GM23248 (cell line): ENCODE results near the gene LAMP1. TPM values are rescaled to one million over a fixed set of nuclear protein-coding genes. Genes with fewer than 3 reads are reported as not detected.
A peak's percentile ranks its signal among the peaks of the same experiment; 100 is the strongest.

Experiments used
- DNase-seq: peaks from one replicate; pipeline ENCODE4 v3.0.0-alpha.2; 2015
- H2AFZ ChIP-seq: fragments of 200-600 bp; sonication (generic); 2 replicates; pipeline ENCODE4 v1.6.1; 2016; ENCODE audit warnings: antibody characterized with exemption
- H3F3A ChIP-seq: fragments of 200-600 bp; sonication (generic); 2 replicates; pipeline ENCODE4 v1.6.1; 2016; ENCODE audit warnings: mild to moderate bottlenecking, antibody characterized with exemption, mixed run types; ENCODE audit not compliant: insufficient read depth
- H3K27ac ChIP-seq: fragments of 200-600 bp; sonication (generic); 2 replicates; pipeline ENCODE4 v1.5.1; 2016; ENCODE audit warnings: mild to moderate bottlenecking
- H3K27me3 ChIP-seq: fragments of 200-600 bp; sonication (generic); replicated peaks from 2 replicates; pipeline ENCODE4 v1.6.1; 2016; ENCODE audit warnings: mild to moderate bottlenecking; ENCODE audit not compliant: insufficient read depth
- H3K36me3 ChIP-seq: fragments of 200-600 bp; sonication (generic); 2 replicates; pipeline ENCODE4 v1.6.1; 2016; ENCODE audit warnings: low read depth, mild to moderate bottlenecking
- H3K4me1 ChIP-seq: fragments of 200-600 bp; sonication (generic); 2 replicates; pipeline ENCODE4 v1.6.1; 2016; ENCODE audit warnings: mild to moderate bottlenecking; ENCODE audit not compliant: insufficient read depth
- H3K4me2 ChIP-seq: fragments of 200-600 bp; sonication (generic); one replicate; pipeline ENCODE4 v1.6.1; 2016; ENCODE audit warnings: mild to moderate bottlenecking; ENCODE audit not compliant: unreplicated experiment
- H3K4me3 ChIP-seq: fragments of 200-600 bp; sonication (generic); 2 replicates; pipeline ENCODE4 v1.5.1; 2016; ENCODE audit warnings: mild to moderate bottlenecking
- H3K79me2 ChIP-seq: fragments of 200-600 bp; sonication (generic); 2 replicates; pipeline ENCODE4 v1.6.1; 2016; ENCODE audit warnings: mild to moderate bottlenecking; ENCODE audit not compliant: insufficient read depth
- H3K9ac ChIP-seq: fragments of 200-600 bp; sonication (generic); 2 replicates; pipeline ENCODE4 v1.6.1; 2016; ENCODE audit warnings: mild to moderate bottlenecking
- H3K9me2 ChIP-seq: fragments of 200-600 bp; sonication (generic); 2 replicates; pipeline ENCODE4 v1.6.1; 2016; ENCODE audit warnings: mixed run types, mild to moderate bottlenecking, moderate library complexity; ENCODE audit not compliant: insufficient read depth
- H3K9me3 ChIP-seq: fragments of 200-600 bp; sonication (generic); one replicate; pipeline ENCODE4 v1.6.1; 2017; ENCODE audit warnings: low read depth
- H4K20me1 ChIP-seq: fragments of 200-600 bp; sonication (generic); 2 replicates; pipeline ENCODE4 v1.6.0; 2016; ENCODE audit not compliant: insufficient read depth
- EZH2 ChIP-seq: fragments of 200-600 bp; sonication (generic); IDR thresholded peaks from 2 replicates; pipeline ENCODE4 v1.6.1; 2018; ENCODE audit warnings: antibody characterized with exemption, mild to moderate bottlenecking; ENCODE audit not compliant: insufficient read depth, poor library complexity, severe bottlenecking
- EZH2phosphoT487 ChIP-seq: fragments of 200-600 bp; sonication (generic); IDR thresholded peaks from 2 replicates; pipeline ENCODE4 v1.6.1; 2018; ENCODE audit warnings: antibody characterized with exemption, moderate library complexity, mild to moderate bottlenecking, low read depth; ENCODE audit not compliant: insufficient read depth
- WGBS, 2 experiments: methylation state at CpG; one replicate each; pipeline ENCODE4 v1.1.6; 2015 to 2017; ENCODE audit warnings: low lambda C conversion rate in 2 of 2, low coverage in 1 of 2; ENCODE audit errors: missing lambda C conversion rate in 2 of 2; 5-methylcytosine and 5-hydroxymethylcytosine counted together
- in situ Hi-C: fragments of 300-500 bp; cut with MboI; formaldehyde crosslinking; loops from 2 replicates; pipeline ENCODE4 v1.15.0; 2020
- polyA plus RNA-seq: library from polyadenylated mRNA; unstranded; fragments of >200 nt; fragmentation: Nextera tagmentation; extraction: Ambion mirVana; gene quantifications from 2 replicates; pipeline ENCODE4 v1.2.1, GENCODE V29; 2016
- total RNA-seq: library from RNA; depleted of rRNA; stranded (reverse); fragments of >200 nt; shearing (Covaris generic); gene quantifications from 2 replicates; pipeline ENCODE4 v1.2.3, GENCODE V29; 2014

LAMP1 gene
- total and polyA plus RNA-seq, 2 experiments from 2014 or later, result 111 to 305 TPM

DNA sequence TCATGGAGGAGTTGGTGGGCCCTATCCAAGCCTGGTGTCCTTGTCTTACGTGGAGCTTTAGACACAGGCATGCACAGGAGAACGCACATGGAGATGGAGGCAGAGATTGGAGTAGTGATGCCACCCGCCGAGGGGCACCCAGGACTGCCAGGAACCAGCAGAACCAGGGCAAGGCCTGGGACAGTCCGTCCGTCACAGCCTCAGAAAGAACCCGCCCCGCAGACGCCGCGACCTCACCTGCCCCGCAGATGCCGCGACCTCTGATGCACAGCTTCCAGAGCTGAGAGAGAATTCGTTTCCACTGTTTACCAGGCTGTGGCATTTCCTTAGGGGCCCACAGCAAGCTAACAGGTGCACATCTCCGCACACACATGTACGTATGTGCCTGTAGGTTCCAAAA, 51.6 kb downstream of the LAMP1 start:
- H3K9me2 ChIP-seq, result no peaks in the 10 kb centered on the region
- DNase-seq, result no peak
- H4K20me1 ChIP-seq, result no peaks in the 10 kb centered on the region
- no peaks in the 10 kb centered on the region for H3K4me1 ChIP-seq
- H3F3A ChIP-seq, result no peaks in the 10 kb centered on the region
- H3K4me3 ChIP-seq, result no peak overlapping the region
- H3K9me3 ChIP-seq, result no peaks in the 10 kb centered on the region
- no peak overlapping the region for H3K9ac ChIP-seq
- H3K27me3 ChIP-seq, result no peaks in the 10 kb centered on the region
- no peaks in the 10 kb centered on the region for H3K79me2 ChIP-seq
- WGBS, 2 experiments, result 89 to 90% methylated on average over 16 to 17 of the region's 17 CpGs
- in situ Hi-C loops, result no loop called here
- TF ChIP-seq EZH2, result no peak
- TF ChIP-seq EZH2phosphoT487, result no peak
- H2AFZ ChIP-seq, result no peak overlapping the region
- H3K4me2 ChIP-seq, result no peak overlapping the region
- no peaks in the 10 kb centered on the region for H3K36me3 ChIP-seq
- H3K27ac ChIP-seq, result no peak overlapping the region

DNA sequence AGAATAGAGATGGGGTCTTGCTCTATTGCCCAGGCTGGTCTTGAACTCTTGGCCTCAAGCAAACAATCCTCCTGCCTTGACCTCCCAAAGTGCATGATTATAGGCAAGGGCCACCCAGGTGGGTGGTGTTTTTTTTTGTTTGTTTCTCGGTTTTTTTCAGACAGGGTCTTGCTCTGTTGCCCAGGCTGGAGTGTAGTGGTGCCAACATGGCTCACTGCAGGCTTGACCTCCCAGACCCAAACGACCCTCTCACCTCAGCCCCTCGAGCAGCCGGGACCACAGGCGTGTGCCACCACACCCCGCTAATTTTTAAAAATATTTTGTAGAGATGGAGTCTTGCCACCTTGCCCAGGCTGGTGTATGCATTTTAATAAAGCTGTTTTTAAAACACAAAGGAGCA, 52.0 kb downstream of the LAMP1 start:
- H3K4me1 ChIP-seq, result no peaks in the 10 kb centered on the region
- no peak overlapping the region for H2AFZ ChIP-seq
- H3K36me3 ChIP-seq, result no peaks in the 10 kb centered on the region
- no peaks in the 10 kb centered on the region for H3K27me3 ChIP-seq
- H3K79me2 ChIP-seq, result no peaks in the 10 kb centered on the region
- no peak for DNase-seq
- H3K4me3 ChIP-seq, result no peak overlapping the region
- no peaks in the 10 kb centered on the region for H3K9me3 ChIP-seq
- no peaks in the 10 kb centered on the region for H3F3A ChIP-seq
- H3K4me2 ChIP-seq, result no peak overlapping the region
- no peaks in the 10 kb centered on the region for H4K20me1 ChIP-seq
- 64 to 74% methylated on average over 6 of the region's 6 CpGs for whole genome bisulfite sequencing, 2 experiments
- in situ Hi-C loops, result no loop called here
- no peak for TF ChIP-seq EZH2
- no peak for TF ChIP-seq EZH2phosphoT487
- H3K9me2 ChIP-seq, result no peaks in the 10 kb centered on the region
- no peak overlapping the region for H3K27ac ChIP-seq
- no peak overlapping the region for H3K9ac ChIP-seq

DNA sequence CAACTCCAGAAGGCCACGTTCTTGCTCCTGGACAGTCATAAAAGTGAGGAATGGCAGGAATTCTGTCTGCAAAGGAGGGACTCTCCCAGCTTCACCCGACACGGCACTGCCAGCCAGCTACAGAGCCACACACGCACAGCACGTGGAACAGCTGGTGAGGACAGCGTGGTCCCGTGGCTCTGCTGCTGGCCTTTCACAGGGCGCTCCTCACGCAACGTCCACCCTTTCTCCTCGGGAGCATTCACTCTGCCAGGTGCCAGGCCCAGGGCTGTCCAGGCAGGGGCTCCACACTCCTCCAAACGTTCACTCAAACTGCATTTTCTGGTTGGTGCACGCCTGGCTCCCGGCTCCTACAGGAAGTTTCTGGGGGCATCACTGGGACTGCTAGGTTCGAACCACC, 52.5 kb downstream of the LAMP1 start:
- H4K20me1 ChIP-seq, result no peaks in the 10 kb centered on the region
- no peaks in the 10 kb centered on the region for H3K36me3 ChIP-seq
- no peaks in the 10 kb centered on the region for H3K4me1 ChIP-seq
- no peak overlapping the region for H3K27ac ChIP-seq
- H3K79me2 ChIP-seq, result no peaks in the 10 kb centered on the region
- H3K27me3 ChIP-seq, result no peaks in the 10 kb centered on the region
- no peaks in the 10 kb centered on the region for H3K9me2 ChIP-seq
- H3F3A ChIP-seq, result no peaks in the 10 kb centered on the region
- no peak overlapping the region for H2AFZ ChIP-seq
- H3K4me3 ChIP-seq, result no peak overlapping the region
- no peak for DNase-seq
- WGBS, 2 experiments, result 77 to 87% methylated on average over 15 of the region's 15 CpGs
- H3K4me2 ChIP-seq, result no peak overlapping the region
- no peaks in the 10 kb centered on the region for H3K9me3 ChIP-seq
- TF ChIP-seq EZH2phosphoT487 (no peak), EZH2 (no peak)
- in situ Hi-C loops, result no loop called here
- H3K9ac ChIP-seq, result no peak overlapping the region

DNA sequence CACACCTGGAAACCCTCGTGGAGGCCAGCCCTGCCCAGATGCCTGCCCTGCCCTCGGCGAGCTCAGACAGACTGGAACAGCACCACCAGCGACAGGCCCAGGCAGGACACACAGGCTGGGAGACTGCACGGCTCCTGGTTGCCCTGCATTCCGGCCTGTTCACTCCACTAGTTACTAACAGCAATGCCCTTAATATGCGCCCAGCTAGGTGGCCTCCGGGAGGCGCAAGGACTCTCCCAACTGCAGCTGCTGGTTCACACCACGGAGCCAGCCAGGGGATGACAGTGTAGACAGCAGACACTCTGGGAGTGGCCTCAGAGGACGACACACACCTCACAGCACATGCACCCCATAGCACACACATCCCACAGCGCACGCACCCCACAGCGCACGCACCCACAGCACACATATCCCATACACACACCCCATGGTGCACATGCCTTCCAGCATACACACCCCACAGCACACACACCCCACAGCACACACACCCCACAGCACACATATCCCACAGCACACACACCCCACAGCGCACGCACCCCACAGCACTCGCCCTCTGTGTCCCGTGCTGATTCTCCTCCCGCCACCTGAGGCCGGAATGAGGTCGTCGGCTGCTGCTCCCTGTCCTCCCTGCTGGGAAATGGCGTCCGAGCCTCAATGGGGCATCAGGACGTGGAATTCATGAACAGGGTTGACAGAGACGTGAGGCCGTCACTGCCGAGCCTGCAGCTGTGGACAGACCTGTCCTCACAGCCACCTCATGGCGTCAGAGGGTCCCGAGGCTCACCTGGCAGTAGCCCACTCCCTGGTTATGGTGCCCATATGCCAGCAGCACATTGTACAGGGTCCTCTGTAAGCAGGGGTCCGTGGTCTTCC, 53.3 kb downstream of the LAMP1 start:
- H3K4me2 ChIP-seq, result no peak overlapping the region
- no peaks in the 10 kb centered on the region for H3K4me1 ChIP-seq
- no peaks in the 10 kb centered on the region for H3F3A ChIP-seq
- H3K36me3 ChIP-seq, result no peaks in the 10 kb centered on the region
- 69 to 72% methylated on average over 26 to 29 of the region's 32 CpGs for WGBS, 2 experiments
- no peak overlapping the region for H3K9ac ChIP-seq
- no peaks in the 10 kb centered on the region for H4K20me1 ChIP-seq
- in situ Hi-C loops, result no loop called here
- H3K79me2 ChIP-seq, result no peaks in the 10 kb centered on the region
- peak; percentile 13 for DNase-seq
- H2AFZ ChIP-seq, result no peak overlapping the region
- H3K4me3 ChIP-seq, result no peak overlapping the region
- H3K9me3 ChIP-seq, result no peaks in the 10 kb centered on the region
- TF ChIP-seq EZH2phosphoT487 (no peak), EZH2 (no peak)
- H3K27me3 ChIP-seq, result no peaks in the 10 kb centered on the region
- H3K9me2 ChIP-seq, result no peaks in the 10 kb centered on the region
- H3K27ac ChIP-seq, result no peak overlapping the region
